ENCODE measurements around the gene KLHL2.
A peak's percentile ranks its signal among the peaks of the same experiment; 100 is the strongest.
"Not testable (repeated sequence)": the region's sequence is repeated elsewhere in the genome, so short reads cannot be mapped to it uniquely, and the experiment has no call there.

Gene KLHL2

DNA sequence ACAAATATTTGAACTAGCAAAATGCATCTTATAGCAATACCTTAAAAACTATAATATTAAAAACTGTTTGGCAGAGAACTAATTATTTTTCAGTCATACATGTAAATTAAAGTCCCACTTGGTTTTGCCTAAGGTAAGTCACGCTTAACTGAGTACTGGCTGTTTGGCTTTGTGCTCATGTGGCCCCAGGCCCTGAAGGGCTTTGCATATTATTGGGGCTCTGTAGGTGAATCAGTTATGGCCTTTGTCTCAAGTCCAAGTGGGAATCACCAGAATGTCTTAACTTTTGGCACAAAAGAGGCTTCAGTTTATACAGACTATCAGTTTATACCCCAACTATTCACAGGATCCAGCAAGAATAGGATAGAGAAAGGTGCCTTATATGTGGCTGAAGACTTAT, 29.5 kb downstream of the KLHL2 start:
- not testable (repeated sequence) for DNase-seq

DNA sequence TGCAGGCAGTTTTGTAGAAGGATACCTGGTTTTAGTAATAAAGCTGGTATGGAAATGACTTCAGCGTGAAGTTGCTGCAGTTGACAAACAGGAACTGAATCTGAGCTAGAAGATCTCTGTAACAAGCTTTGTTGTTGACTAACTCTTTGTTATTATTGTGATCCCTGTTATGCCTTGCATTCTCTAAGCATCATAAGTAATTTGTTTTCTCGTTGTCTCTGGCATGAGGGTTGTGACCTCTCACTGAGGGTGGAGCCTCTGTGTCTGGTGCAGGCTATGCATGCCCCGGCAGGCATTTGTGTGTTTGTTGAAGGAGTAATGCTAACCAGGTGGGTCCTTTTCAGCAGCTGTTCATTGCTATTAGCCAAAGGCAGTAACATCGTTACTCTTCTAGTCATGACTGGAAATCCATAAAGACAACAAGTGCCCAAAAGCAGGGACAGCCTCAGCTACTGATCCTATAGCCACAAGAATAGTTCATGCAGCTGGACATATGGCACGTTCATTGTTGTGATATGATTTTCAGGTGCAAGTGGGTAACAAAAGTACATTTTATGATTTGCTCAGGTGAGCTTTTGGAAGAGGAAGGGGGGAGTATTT, 30.8 kb downstream of the KLHL2 start:
- DNase-seq = not testable (repeated sequence)

DNA sequence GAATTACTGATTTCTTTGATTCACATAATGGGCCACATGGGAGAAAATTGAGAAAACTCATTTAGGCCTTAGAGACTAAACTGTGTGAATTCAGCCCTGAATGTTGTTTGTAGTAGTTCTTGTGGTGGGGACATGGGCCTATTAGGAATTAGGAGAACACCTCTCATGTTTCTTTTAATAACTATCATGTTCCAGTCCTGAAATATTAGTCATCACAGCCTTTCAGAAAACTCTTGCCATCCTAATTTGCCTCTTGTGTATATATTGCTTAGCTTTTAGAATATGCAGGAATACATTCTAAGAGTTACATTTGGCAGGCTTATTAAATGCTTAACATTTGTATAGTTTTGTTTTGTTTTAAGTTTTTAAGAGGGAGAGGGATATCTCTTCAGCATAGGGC, 33.4 kb downstream of the KLHL2 start:
- not testable (repeated sequence) for DNase-seq

DNA sequence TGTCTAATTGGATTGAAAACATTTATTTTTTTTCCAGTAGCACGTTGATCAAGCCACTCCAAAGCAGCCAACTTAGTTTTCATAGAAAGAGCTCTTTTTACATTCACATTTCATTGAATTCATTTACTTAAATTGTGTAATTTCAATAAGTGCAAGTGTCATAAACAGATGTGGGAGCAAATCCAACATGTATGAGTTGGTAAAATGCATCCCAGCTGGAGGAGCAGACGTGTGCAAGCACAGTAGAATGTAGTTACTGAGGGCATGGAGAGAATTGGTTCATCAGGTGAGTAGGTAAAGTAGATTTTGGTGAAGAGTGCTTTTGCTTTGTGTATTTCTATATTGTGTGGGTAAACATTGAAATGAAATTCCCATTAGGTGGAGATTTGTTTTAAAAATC, 36.8 kb downstream of the KLHL2 start:
- DNase-seq = not testable (repeated sequence)

DNA sequence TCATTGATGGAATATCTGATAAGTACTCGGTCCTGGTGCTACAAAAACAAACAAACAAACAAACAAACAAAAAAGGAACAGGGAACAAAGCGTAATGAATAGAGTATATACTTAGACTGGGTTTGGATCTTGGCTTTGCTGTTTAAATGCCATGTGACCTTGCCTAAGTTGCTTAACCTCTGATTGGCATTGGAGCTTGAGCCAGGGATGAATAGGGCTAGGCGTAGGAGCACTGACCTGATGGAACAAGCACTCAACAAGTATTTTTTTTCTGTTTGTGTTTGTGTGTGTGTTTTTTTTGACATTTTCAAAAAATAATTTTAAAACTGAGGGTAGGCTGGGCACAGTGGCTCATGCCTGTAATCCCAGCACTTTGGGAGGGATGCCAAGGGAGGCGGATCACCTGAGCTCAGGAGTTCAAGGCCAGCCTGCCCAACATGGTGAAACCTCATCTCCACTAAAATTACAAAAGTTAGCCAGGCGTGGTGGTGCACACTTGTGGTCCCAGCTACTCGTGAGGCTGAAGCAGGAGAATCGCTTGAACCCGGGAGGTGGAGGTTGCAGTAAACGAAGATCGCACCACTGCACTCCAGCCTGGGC, 37.3 kb downstream of the KLHL2 start:
- DNase-seq = not testable (repeated sequence)

DNA sequence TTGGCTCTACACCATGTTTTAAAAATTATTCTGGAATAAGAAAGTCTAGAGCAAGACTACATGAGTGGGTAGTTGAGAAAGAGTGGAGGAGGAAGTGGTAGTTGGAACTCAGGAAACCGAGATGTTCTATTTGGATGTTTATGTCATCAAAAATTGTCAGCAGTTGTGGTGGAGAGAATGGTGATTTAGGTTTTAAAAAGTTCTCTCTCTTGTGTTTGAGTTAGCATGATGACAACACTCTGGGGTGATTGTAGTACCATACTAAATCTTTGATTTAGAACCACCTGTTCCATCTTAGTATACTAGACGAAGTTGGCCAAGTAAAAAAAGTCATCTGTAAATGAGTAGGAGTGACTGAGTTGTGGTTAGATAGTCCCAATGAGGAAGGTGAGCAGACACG, 40.7 kb downstream of the KLHL2 start:
- DNase-seq = no peak

DNA sequence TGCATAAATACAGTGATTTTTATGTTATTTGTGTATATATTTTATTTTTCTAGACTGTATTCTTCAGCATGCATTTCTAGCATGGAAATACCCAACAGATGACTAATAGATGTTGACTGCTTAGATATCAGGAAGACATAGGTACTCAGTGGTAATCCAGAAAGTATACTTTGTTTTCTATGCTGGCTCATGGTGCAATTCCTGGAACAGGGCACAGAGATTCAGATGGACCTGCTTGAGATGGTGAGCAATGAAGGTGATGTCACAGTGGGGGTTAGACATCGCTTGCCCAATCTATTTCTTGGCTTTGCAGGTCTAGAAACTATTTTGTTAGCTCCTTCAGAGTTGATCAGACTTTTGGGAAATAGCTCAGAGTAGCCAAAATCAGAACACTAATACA, 41.5 kb downstream of the KLHL2 start:
- DNase-seq = not testable (repeated sequence)

DNA sequence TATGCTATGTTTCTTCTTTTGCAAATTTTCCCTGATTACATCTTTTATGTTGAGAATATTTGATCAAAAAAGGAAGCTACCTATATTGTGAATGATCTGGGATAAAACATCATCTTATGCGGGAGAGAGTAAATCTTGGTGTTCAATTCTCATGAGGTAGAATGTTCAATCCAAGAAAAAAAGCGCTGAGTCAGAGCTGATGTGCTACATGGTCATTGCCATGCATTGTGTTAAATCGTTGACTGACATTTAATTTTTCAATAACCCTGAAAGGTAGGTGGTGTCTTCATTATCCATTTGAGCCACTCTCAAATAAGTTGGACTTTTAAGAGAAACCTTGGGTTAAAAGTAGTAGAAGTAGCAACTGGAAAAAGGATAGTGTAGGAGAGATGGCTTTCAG, 47.4 kb downstream of the KLHL2 start:
- not testable (repeated sequence) for DNase-seq

DNA sequence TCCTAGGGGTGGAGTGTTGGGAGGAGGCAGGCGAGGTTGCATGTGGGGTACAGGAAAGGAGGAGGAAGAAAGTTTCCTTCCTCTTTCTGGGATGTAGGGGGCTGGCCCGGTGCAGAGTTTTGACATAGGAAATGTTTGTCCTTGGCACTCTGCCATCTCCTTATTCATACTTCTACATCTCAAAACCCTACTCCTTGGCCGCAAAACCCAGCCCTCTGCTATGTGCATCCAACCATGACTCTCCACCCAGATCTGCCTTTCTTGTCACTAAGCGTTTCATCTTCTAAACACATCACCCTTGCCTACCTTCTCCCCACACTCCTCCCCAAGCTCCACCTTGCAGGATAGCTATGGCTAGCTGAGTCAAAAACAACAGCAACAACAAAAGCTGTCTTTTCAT, 48.1 kb downstream of the KLHL2 start:
- peak; percentile 43 for DNase-seq

DNA sequence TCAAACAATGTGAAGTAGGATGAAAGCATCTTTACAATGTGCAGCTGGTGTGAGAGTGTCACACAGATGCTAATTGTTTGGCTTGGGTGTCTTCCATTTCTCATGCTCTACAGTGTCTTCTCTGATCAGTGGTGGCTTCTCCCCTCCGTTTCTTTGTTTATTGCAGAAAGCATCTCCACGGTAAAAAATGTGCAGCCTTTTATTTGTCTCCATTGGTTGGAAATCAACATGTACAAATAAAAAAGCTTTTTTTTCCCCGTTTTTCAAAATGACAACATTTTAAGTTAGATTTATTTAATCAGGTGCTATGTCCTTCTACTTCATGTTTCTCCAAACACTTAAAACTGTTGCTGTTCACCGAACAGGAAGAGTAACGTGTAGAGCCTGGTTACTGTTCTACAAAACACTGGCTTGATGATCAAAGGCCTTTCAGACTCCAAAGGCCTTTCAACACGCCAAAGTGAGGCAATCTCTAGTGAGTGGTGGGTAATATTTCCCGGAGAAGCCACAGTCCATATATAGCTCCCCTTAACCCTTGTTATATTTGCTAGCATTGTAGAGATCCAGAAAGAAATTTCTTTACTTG, 48.8 kb downstream of the KLHL2 start:
- DNase-seq = peak; percentile 65

DNA sequence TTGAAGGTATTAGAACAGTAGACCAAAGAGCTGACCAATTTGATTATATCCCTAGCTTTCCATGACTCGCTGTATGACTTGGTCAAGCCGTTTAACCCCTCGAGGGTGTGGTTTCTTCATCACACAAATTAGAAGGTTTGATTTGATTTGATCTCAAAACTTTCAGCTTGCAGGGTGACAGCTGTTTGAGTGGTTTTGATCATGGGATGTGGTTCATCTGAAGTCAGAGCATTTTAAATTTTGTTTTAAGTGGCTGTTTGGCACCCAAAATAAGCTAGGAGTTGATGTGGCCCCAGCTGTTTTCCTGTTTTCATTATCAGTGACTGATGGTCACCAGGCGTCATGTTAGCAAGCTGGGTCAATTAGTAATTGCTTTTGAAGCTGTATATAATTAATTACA, 52.4 kb downstream of the KLHL2 start:
- not testable (repeated sequence) for DNase-seq

DNA sequence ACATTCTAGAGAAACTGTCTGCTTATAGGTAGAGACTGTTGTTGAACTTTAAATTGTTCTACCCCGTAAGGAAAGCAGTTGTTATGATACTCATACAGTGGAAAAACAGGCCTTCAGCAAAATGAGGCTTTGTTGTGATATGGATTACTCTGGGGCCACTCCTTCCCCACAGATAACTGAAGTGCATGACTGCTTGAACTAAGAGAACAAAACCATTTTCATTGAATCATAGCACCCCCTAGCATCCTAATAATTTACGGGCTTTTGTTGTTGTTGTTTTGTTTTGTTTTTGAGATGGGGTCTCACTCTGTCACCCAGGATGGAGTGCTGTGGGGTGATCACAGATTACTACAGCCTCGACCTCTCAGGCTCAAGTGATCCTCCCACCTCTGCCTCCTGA, 54.9 kb downstream of the KLHL2 start:
- not testable (repeated sequence) for DNase-seq

DNA sequence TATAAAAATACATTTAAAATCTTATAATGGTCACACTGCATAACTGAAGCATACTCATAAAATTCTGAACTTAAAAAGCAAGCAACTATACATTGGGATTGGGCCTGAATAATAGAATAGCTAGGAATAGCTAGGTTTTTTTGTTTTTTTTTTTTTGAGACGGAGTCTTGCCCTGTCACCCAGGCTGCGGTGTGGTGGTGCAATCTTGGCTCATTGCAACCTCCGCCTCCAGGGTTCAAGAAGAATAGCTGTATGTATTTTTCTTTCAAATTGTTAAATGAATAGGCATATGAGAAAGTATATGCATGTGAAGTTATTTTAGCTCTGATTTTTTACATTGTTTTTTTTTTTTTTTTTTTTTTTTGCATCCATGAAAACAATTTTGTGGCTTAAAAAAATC, 56.1 kb downstream of the KLHL2 start:
- not testable (repeated sequence) for DNase-seq

DNA sequence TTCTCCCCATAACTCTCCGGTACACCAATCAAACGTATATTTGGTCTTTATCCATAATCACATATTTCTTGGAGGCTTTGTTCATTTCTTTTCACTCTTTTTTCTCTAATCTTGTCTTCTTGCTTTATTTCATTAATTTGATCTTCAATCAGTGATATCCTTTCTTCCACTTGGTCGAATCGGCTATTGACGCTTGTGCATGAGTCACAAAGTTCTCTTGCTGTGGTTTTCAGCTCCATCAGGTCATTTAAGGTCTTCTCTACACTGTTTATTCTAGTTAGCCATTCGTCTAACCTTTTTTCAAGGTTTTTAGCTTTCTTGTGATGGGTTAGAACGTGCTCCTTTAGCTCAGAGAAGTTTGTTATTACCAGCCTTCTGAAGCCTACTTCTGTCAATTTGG, 62.6 kb downstream of the KLHL2 start:
- DNase-seq = not testable (repeated sequence)

DNA sequence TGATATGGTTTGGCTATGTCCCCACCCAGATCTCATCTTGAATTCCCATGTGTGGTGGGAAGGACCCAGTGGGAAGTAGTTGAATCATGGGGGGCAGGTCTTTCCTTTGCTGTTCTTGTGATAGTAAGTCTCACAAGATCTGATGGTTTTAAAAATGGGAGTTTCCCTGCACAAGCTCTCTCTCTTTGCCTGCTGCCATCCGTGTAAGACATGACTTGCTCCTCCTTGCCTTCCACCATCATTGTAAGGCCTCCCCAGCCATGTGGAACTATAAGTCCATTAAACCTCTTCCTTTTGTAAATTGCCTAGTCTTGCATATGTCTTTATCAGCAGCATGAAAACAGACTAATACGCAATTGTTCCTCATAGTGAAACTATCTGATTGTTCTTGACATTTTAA, 66.1 kb downstream of the KLHL2 start:
- DNase-seq = not testable (repeated sequence)

DNA sequence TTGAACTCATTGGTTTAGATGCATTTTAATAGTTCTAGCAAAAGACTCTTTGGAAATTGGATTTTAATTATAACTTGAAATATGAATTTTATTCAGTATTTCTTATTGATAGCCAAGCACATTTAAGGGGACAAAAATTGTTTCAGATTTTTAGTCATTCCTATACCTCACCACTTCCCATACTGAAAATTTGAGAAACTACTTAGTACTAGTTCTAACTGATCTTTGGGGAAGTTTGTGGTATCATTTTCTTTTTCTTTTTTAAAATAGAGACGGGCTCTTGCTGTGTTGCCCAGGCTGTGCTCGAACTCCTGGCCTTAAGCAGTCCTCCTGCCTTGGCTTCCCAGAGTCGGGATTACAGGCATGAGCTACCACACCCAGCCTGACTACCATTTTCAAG, 68.0 kb downstream of the KLHL2 start:
- DNase-seq = not testable (repeated sequence)

DNA sequence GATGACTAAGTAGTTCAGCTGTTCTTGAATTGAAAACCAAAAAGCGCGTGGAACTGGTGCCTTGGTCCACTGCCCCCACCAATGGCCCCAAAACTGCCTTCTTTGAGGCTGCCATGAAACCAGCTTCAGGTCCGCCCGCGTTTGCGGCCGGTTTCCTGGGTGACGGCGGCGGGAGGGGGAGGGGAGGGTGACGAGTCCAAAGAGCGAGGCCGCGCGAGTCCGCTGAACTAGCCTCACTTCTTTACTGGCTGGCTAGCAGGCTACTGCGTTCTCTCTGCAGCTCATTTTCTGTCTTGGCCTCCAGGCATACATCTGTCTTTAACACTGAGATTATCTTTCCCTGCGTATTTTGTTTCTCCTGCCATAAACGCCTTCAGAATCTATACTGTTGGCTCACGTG, 72.2 kb downstream of the KLHL2 start:
- not testable (repeated sequence) for DNase-seq

DNA sequence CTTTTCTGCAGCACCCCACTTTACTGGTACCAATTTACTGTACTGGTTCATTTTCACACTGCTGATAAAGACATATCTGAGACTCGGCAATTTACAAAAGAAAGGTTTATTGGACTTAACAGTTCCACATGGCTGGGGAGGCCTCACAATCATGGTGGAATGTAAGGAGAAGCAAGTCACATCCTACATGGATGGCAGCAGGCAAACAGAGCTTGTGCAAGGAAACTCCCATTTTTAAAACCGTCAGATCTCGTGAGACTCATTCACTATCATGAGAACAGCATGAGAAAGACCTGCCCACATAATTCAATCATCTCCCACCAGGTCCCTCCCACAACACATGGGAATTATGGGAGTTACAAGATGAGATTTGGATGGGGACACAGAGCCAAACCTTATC, 77.3 kb downstream of the KLHL2 start:
- DNase-seq = not testable (repeated sequence)

DNA sequence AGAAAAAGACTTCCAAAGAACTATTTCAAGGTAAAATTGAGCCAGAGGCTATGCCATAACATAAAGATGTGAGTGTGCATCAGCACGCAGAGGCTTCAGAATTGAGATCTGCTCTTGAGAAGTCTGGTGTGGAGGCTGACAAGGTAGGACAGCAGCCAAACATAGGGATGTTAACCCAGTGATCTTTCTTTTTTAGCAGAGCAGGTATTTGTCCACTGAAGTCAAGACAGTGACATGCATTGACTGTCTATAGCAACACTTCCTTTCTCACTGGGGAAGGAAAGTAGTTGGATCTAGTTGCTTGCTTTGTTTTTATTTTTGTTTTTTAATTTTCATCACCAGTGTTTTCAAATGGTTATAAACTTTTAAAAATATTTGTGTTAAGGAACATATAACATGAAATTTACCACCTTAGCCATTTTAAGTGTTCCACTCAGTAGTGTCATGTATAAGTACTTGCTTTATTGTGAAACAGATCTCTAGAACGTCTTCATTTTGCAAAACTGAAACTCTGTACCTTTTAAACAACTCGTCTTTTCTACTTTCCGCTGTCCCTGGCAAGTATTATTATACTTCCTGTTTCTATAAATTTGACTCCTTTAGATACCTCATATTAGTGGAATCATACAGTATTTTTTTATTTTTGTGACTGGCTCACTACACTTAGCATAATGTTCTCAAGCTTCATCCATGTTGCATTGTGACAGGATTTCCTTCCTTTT, 79.4 kb downstream of the KLHL2 start:
- not testable (repeated sequence) for DNase-seq

DNA sequence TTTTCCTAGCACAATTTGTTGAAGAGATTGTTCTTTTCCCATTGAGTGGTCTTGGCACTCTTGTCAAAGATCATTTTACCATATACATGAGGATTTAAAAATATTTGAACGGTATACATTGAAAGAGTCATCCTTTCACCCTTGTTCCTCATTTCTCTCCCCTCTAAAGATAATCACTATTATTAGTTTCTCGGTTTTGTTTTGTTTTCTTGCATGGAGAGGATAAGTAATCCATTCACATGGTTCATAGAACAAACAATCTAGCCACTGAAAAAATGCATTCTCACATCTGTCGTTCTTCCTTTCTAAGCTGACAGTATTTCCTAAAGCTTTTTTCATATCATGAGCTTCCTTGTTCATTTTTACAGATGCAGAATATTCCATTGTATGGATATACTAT, 80.9 kb downstream of the KLHL2 start:
- DNase-seq = no peak

DNA sequence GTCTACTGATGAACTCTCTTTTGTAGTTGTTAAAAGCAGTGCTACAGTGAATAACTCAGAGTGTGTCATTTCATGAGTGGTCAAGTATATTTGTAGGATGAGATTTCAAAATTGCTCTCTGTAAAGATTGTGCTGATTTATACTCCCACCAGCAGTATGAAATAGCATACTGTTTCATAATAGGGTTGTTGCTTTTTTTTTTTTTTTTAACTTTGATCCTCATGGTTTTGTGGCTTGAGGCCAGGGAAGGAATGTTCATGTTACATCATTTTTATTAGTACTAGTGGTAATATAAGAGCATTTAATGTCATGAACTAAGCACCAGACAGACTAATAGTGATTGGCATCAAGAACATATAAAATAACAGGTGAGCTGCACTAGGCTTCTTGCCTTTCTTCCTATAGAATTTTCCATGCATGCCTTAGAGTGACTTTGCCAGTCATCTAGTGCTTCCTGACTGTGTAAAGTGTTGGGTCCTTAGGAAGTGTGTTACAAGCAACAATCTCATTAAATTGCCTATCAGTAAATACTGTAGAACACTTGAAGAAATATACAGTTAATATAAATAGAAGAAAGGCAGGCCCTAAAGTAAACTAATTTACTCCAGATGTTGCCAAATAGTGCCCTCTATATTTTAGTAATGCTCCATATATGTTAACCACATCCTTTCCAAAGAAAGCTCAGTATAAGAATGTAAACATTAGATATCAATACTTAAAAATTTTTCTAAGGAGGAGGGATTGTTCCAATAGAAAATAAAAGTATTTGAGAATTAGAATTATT, 81.5 kb downstream of the KLHL2 start:
- no peak for DNase-seq

DNA sequence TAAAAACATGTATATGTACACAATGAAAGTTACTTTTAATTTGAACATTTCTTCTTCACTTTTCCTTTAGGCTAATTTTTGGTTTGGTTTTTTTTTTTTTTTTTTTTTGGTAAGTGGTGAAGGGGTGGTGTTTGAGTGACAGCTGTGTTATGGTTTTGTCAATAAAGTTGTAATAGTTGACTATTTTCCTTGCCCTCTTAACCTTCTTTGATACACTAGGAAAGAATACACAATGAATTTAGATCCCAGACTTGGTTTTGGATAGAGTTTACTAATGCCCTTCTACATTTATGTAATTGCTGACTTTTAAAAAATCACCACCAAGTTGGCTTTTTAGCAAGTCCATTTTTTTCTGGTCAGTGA, 82.0 kb downstream of the KLHL2 start:
- no peak for DNase-seq

DNA sequence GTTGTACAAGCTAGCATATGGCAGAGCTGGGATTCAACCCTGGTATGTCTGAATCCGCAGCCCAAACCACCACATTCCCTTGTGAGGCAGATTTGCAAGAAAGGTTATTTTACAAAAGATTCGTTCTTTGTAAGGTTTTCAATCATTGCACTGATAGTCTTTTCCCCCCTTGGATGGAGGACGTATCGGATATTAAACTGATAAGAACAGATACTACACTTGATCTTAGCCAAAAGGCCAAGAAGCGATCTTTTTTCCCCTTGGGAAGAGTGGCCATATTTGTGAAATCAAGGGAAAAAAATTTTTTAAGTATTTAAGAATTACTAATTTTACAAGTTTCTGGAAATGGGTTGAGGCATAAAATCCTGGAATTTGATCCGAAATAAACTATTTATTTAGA, 85.7 kb downstream of the KLHL2 start:
- no peak for DNase-seq
